Ovary (tissue), 9 donors: ENCODE results near the gene CDIPT. TPM values are rescaled to one million over a fixed set of nuclear protein-coding genes. Genes with fewer than 3 reads are reported as not detected.

Source experiments
- DNase-seq, 5 donors: peaks; one replicate each; pipeline ENCODE4 v3.0.0-alpha.2; 2019 to 2020
- H3K27ac ChIP-seq, 2 donors: fragments of 200-600 bp; one replicate each; pipeline versions ENCODE4 v1.5.1 to v1.8.0; 2019 to 2022
- H3K27me3 ChIP-seq: fragments of 200-600 bp; one replicate; pipeline ENCODE4 v1.8.0; 2022
- H3K36me3 ChIP-seq: fragments of 200-600 bp; sonication (generic); one replicate; pipeline ENCODE4 v1.5.1; 2019
- H3K4me1 ChIP-seq: one replicate; pipeline ENCODE4 v1.8.1; 2013; ENCODE audit warnings: mild to moderate bottlenecking, moderate library complexity; ENCODE audit not compliant: insufficient read depth
- H3K4me3 ChIP-seq: fragments of 200-600 bp; sonication (generic); one replicate; pipeline ENCODE4 v1.5.1; 2017
- H3K9me3 ChIP-seq, 2 donors: fragments of 200-600 bp in 1 of 2; sonication (generic) in 1 of 2; one replicate each; pipeline versions ENCODE4 v1.5.1 to v1.8.1; 2013 to 2019; ENCODE audit warnings: mild to moderate bottlenecking in 1 of 2, moderate library complexity in 1 of 2
- EP300 ChIP-seq: sonication (generic); formaldehyde crosslinking; IDR thresholded peaks from one replicate; pipeline ENCODE4 v1.6.1; 2017; ENCODE audit warnings: antibody characterized with exemption
- POLR2A ChIP-seq: fragments of 450-650 bp; IDR thresholded peaks from one replicate; pipeline ENCODE4 v1.6.1; 2017; ENCODE audit warnings: antibody characterized with exemption, mild to moderate bottlenecking, moderate library complexity
- WGBS, 3 donors: extraction: QIAGEN DNeasy Blood & Tissue Kit in 1 of 3; methylation state at CpG; one replicate each; pipeline versions ENCODE4 v1.1.5 to v1.1.7; 2013 to 2017; 5-methylcytosine and 5-hydroxymethylcytosine counted together
- intact Hi-C, 4 donors: fragments of 100-400 bp; cut with DNase I; formaldehyde crosslinking; loops; one replicate each; pipeline versions ENCODE4 v1.11.0 to v1.15.1; 2022 to 2023
- polyA plus RNA-seq, 2 donors: library from polyadenylated mRNA; stranded (reverse); fragments of 200-250 nt in 1 of 2; fragments of 350-450 nt in 1 of 2; fragmentation: Illumina TruSeq in 1 of 2; extraction: RNeasy Lipid Tissue Mini Kit (QIAGEN cat#74804) in 1 of 2; gene quantifications; one replicate each; pipeline ENCODE4 v1.2.3, GENCODE V29; 2013 to 2014
- total RNA-seq, 7 donors: library from RNA; depleted of rRNA in 2 of 7; stranded (reverse); fragments of >200 nt in 2 of 7; fragmentation: NEBNext Ultra II Directional in 3 of 7; extraction: Animal tissue kit (Norgen Biotek cat#: 25700) in 3 of 7; gene quantifications; one replicate each; pipeline versions ENCODE4 v1.1.0 to v1.2.4, GENCODE V29; 2016 to 2023
- TF ChIP-seq, protein P1 (sequence below), 3 donors: fragments of 450-650 bp in 2 of 3; fragments of 200-600 bp in 1 of 3; IDR thresholded peaks; one replicate each; pipeline versions ENCODE4 v1.5.1 to v1.8.0; 2016 to 2022; ENCODE audit warnings: antibody characterized with exemption in 3 of 3, mild to moderate bottlenecking in 1 of 3
- donor health status: DM: no; HTN: no; CAD: no; lungs with moderate emphysema.
- donor health status: DM: no; HTN: no; CAD: no.
- donor health status: Bipolar disorder and iron deficiency.
- donor health status: DM: yes; HTN: yes; CAD: no.
- donor health status: DM: no; HTN: no; CAD: no.
- donor health status: DM: yes; HTN: yes; CAD: no.

Gene CDIPT
- total and polyA plus RNA-seq, 9 donors: 47.6 to 145 (median 110) TPM

DNA sequence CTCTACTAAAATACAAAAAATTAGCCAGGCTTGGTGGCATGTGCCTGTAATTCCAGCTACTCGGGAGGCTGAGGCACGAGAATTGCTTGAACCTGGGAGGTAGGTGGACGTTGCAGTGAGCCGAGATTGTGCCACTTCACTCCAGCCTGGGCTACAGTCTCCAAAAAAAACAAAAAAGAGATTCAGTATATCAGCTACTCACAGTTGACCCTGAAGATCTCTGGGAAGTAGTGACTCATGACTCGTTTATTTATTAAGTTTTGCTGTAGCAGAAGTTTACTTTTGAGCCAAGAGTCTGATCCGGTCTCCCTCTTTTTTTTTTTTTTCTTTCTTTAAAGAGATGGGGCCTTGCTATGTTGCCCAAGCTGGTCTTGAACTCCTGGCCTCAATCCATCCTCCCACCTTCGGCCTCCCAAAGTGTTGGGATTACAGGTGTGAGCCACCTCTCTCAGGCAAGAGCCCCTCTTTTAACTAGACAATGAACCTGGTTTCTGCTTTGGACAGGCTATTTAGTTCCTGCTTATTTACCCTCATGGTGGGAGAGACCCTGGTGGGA, 38.4 kb downstream of the CDIPT start:
- H3K4me1 ChIP-seq: peaks cover 30% of the 10 kb centered on the region
- peak overlapping the region; percentile 82 to 94 for H3K27ac ChIP-seq
- DNase-seq: peak in 2 of 5 donors; percentile 41 to 51
- H3K4me3 ChIP-seq: no peak overlapping the region
- H3K36me3 ChIP-seq: no peaks in the 10 kb centered on the region
- H3K27me3 ChIP-seq: no peaks in the 10 kb centered on the region
- intact Hi-C loops: no loop called here
- TF ChIP-seq, protein P1, sequence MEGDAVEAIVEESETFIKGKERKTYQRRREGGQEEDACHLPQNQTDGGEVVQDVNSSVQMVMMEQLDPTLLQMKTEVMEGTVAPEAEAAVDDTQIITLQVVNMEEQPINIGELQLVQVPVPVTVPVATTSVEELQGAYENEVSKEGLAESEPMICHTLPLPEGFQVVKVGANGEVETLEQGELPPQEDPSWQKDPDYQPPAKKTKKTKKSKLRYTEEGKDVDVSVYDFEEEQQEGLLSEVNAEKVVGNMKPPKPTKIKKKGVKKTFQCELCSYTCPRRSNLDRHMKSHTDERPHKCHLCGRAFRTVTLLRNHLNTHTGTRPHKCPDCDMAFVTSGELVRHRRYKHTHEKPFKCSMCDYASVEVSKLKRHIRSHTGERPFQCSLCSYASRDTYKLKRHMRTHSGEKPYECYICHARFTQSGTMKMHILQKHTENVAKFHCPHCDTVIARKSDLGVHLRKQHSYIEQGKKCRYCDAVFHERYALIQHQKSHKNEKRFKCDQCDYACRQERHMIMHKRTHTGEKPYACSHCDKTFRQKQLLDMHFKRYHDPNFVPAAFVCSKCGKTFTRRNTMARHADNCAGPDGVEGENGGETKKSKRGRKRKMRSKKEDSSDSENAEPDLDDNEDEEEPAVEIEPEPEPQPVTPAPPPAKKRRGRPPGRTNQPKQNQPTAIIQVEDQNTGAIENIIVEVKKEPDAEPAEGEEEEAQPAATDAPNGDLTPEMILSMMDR (IDR thresholded peaks at IDR 0.05): no peak
- TF ChIP-seq POLR2A (no peak), EP300 (no peak)
- 5 to 7% (median 7%) methylated on average over 7 of the region's 7 CpGs for WGBS, 3 donors
- no peaks in the 10 kb centered on the region for H3K9me3 ChIP-seq

DNA sequence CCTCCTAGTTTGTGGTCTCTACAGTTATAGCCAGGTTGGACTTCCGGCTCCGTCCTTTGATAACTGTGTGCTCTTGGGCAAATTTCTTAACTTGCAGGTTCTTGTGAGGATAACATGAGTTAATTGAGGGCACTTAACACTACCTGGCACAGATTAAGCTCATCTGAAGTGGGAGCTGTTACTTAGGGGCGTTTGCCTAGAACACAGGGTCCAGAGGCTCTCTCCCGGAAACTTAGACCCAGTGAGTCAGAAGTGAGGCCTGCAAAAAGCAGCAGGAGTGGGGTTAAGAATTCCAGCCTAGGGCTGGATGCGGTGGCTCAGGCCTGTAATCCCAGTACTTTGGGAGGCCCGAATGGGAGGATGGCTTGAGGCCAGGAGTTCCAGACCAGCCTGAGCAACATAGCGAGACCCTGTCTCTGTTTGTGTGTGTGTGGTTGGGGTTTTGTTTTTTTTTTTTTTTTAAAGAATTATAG, 41.3 kb downstream of the CDIPT start:
- Histone ChIP-seq H3K4me1 (peaks cover 30% of the 10 kb centered on the region), H3K27ac (peak overlapping the region; percentile 79 to 94), H3K27me3 (no peaks in the 10 kb centered on the region), H3K9me3 (no peaks in the 10 kb centered on the region), H3K4me3 (peak overlapping the region; percentile 71), H3K36me3 (no peaks in the 10 kb centered on the region)
- DNase-seq: peak; percentile 58 to 69 (median 65)
- 11 to 16% (median 16%) methylated on average over 7 of the region's 7 CpGs for WGBS, 3 donors
- TF ChIP-seq EP300 (no peak), POLR2A (no peak)
- TF ChIP-seq, protein P1 (IDR thresholded peaks at IDR 0.05): no peak
- intact Hi-C loops: no loop called here

DNA sequence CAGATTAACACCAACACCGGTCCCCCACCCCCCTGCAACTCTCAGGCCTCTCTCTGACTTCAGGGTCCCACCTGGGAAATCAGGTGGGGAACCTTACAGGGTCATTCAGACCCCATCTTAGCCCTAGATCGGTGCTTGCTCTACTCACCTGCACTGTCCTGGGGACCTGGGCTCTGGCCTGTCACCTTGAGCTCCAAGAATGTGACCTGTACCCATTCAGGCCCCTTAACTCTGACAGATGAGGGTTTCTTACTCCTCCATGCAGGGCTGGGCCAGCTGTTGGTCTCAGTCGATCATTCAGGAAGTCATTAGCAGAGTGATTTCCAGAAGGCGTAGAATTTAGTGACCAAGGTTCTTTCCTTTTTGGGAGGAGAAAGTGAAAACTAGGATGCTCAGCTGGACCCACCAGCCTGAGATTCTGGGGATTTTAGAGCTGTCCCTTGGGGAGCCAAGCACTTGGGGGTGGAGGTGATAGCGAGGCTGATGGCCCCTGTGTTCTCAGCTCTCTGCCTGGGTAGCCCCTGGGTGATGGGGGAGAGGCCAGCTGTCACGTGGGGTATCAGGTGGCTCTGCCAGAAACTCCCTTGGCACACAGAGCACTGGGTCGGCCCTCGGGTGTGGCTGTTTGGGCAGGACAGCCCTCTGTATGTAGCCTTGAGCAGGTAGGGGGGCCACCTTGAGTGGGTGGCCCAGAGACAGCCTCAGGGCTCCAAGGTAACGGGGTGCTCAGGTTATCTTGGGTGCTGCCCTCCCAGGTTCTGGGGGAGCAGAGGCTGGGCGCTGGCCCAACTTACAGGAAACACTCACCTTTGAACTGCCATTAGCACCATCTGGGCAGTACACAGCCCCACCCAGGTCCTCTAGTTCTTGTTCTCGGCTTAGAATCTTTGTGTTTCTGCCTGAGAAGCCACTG, 42.0 kb downstream of the CDIPT start:
- Histone ChIP-seq H3K9me3 (no peaks in the 10 kb centered on the region), H3K27ac (peak overlapping the region; percentile 79 to 94), H3K36me3 (no peaks in the 10 kb centered on the region), H3K27me3 (no peaks in the 10 kb centered on the region), H3K4me1 (peaks cover 27% of the 10 kb centered on the region), H3K4me3 (peak overlapping the region; percentile 71)
- WGBS, 3 donors: 12 to 17% (median 15%) methylated on average over 8 to 11 of the region's 11 CpGs
- peak; percentile 72 to 78 (median 74) for DNase-seq
- intact Hi-C loops: no loop called here
- TF ChIP-seq, protein P1 (IDR thresholded peaks at IDR 0.05): no peak
- no peak for TF ChIP-seq EP300
- TF ChIP-seq POLR2A: no peak

DNA sequence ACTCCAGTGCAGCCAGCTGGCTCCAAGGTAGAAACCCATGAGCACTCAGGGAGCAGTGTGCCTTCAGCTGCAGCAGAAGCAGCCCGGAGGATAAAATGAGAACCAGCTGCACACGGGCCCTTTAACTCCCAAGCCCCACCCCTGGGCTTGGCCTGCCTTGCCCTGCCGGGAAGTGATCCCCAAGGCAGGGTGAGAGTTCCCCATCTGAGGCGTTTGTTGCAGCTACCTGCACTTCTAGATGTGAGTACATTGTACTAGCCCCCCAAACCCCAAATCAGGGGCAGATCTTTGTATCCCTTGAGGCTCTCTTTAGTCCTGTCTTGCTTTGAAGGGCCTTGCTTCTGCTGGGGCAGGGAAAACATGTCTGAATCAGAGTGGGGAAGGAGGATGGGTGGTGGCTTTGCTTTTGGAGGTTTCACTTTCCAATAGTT, 42.7 kb downstream of the CDIPT start, which contains the start of gene MVP:
MVP (plus strand) TSS at position 192 of the 431 bp plus-strand sequence. CDS start 10,088 bp downstream, outside the sequence.
- 0 to 4% (median 0%) methylated on average over 4 of the region's 4 CpGs for WGBS, 3 donors
- Histone ChIP-seq H3K9me3 (no peaks in the 10 kb centered on the region), H3K4me3 (peak within 1 kb of the TSS; percentile 71), H3K27me3 (no peaks in the 10 kb centered on the region), H3K27ac (peak within 1 kb of the TSS; percentile 79 to 94), H3K4me1 (peaks cover 20% of the 10 kb centered on the region), H3K36me3 (no peaks in the 10 kb centered on the region)
- TF ChIP-seq POLR2A: peak; percentile 60
- TF ChIP-seq, protein P1 (IDR thresholded peaks at IDR 0.05): no peak
- peak; percentile 55 for TF ChIP-seq EP300
- DNase-seq: peak; percentile 68 to 75 (median 70)
- intact Hi-C loops: no loop called here
